ENCODE measurements around the gene TCF21. TPM values are rescaled to one million over a fixed set of nuclear protein-coding genes. Genes with fewer than 3 reads are reported as not detected.

TCF21 gene
- total RNA-seq, 1 experiment from 2014 or later, result not detected

- no TSS peak for BruUV-seq (replicated peaks)
- DNase-seq (ENCODE audit: low spot score), result no peak
- H3K27ac ChIP-seq (ENCODE audit: low read depth, low read length, poor library complexity, severe bottlenecking), result no peak overlapping the region
- H3K4me1 ChIP-seq (ENCODE audit: insufficient read depth, low read length, poor library complexity, severe bottlenecking), result peaks cover 4% of the 10 kb centered on the region
- intact Hi-C loops (cut with micrococcal nuclease; ENCODE audit: unreplicated experiment), result loop anchor here (5.0 to 10.0 kb wide), 2 partner anchors 81 to 964 kb away; no protein-coding TSS in a partner anchor
- no peak for TF ChIP-seq CTCF (conservative IDR thresholded peaks at IDR 0.05; ENCODE audit: low read depth, low read length)
- TF ChIP-seq EZH2 (IDR thresholded peaks at IDR 0.05; ENCODE audit: borderline replicate concordance, low read depth, low read length, poor library complexity, severe bottlenecking), result no peak
- H3K4me3 ChIP-seq (ENCODE audit: low read depth, low read length, poor library complexity, severe bottlenecking), result no peak overlapping the region
- H3K9me3 ChIP-seq (ENCODE audit: low read depth, low read length, poor library complexity, severe bottlenecking), result peaks cover 4% of the 10 kb centered on the region
- H3K36me3 ChIP-seq (ENCODE audit: insufficient read depth, low read length, poor library complexity, severe bottlenecking), result no peaks in the 10 kb centered on the region
- CTCF ChIA-PET, result no interaction called here
- POLR2A ChIA-PET (ENCODE audit: low non-redundant PET), result no interaction called here
- H3K27me3 ChIP-seq (replicated peaks; ENCODE audit: insufficient read depth, low read depth, low read length, poor library complexity), result peaks cover 28% of the 10 kb centered on the region
Observed at GRCh38 chr6:133918208-133918930, 29.5 kb downstream of the TCF21 start.

- BruUV-seq (replicated peaks), result no TSS peak
- H3K4me1 ChIP-seq (ENCODE audit: insufficient read depth, low read length, poor library complexity, severe bottlenecking), result peaks cover 4% of the 10 kb centered on the region
- no peak for TF ChIP-seq CTCF (conservative IDR thresholded peaks at IDR 0.05; ENCODE audit: low read depth, low read length)
- no peak for TF ChIP-seq EZH2 (IDR thresholded peaks at IDR 0.05; ENCODE audit: borderline replicate concordance, low read depth, low read length, poor library complexity, severe bottlenecking)
- intact Hi-C loops (cut with micrococcal nuclease; ENCODE audit: unreplicated experiment), result loop anchor here (5.0 to 10.0 kb wide), 2 partner anchors 82 to 965 kb away; no protein-coding TSS in a partner anchor
- H3K36me3 ChIP-seq (ENCODE audit: insufficient read depth, low read length, poor library complexity, severe bottlenecking), result no peaks in the 10 kb centered on the region
- POLR2A ChIA-PET (ENCODE audit: low non-redundant PET), result no interaction called here
- H3K9me3 ChIP-seq (ENCODE audit: low read depth, low read length, poor library complexity, severe bottlenecking), result no peaks in the 10 kb centered on the region
- CTCF ChIA-PET, result no interaction called here
- DNase-seq (ENCODE audit: low spot score), result no peak
- H3K4me3 ChIP-seq (ENCODE audit: low read depth, low read length, poor library complexity, severe bottlenecking), result no peak overlapping the region
- H3K27me3 ChIP-seq (replicated peaks; ENCODE audit: insufficient read depth, low read depth, low read length, poor library complexity), result peaks cover 18% of the 10 kb centered on the region
- no peak overlapping the region for H3K27ac ChIP-seq (ENCODE audit: low read depth, low read length, poor library complexity, severe bottlenecking)
Observed at GRCh38 chr6:133919362-133919761, 30.4 kb downstream of the TCF21 start.

DNA sequence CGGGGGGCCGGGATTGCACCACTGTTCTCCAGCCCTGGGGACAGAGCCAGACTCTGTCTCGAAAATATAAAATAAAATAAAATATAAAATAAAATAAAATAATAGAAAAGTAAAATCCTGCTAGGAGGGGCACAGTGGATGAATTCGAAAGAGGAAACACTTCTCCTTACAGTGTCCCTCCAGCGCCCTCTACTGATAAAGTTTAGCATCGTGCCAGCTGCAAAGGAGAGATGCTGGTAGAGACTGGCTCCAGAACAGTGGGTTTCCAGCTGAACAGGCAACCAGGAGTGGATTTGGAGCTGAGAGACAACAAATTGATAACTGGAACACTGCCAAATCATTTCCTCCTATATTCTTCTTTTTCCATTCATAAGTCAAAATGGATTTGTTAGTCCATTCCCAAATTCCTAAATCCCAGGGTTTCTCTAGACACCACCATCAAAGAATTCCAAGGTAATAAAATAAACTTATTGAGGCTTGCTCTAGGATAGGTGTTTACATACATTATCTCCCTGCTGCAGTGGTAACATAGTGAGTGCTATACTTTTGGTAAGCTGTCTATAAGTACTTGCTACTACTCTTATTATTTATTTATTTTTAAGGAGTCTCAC, 32.4 kb downstream of the TCF21 start:
- no TSS peak for BruUV-seq (replicated peaks)
- H3K9me3 ChIP-seq (ENCODE audit: low read depth, low read length, poor library complexity, severe bottlenecking), result no peaks in the 10 kb centered on the region
- ChIA-PET POLR2A (ENCODE audit: low non-redundant PET) (no interaction called here), CTCF (interaction anchor here (1.1 to 5.6 kb wide), 3 partner anchors 83 to 352 kb away, joined by 3 to 103 read pairs (median 14); no protein-coding TSS in a partner anchor)
- peaks cover 4% of the 10 kb centered on the region for H3K4me1 ChIP-seq (ENCODE audit: insufficient read depth, low read length, poor library complexity, severe bottlenecking)
- peak; percentile 83 for TF ChIP-seq CTCF (conservative IDR thresholded peaks at IDR 0.05; ENCODE audit: low read depth, low read length)
- TF ChIP-seq EZH2 (IDR thresholded peaks at IDR 0.05; ENCODE audit: borderline replicate concordance, low read depth, low read length, poor library complexity, severe bottlenecking), result no peak
- no peak overlapping the region for H3K4me3 ChIP-seq (ENCODE audit: low read depth, low read length, poor library complexity, severe bottlenecking)
- H3K36me3 ChIP-seq (ENCODE audit: insufficient read depth, low read length, poor library complexity, severe bottlenecking), result no peaks in the 10 kb centered on the region
- intact Hi-C loops (cut with micrococcal nuclease; ENCODE audit: unreplicated experiment), result loop anchor here (5.0 kb wide), 1 partner anchor 1021 kb away; no protein-coding TSS in a partner anchor
- DNase-seq (ENCODE audit: low spot score), result peak; percentile 85
- peaks cover 9% of the 10 kb centered on the region for H3K27me3 ChIP-seq (replicated peaks; ENCODE audit: insufficient read depth, low read depth, low read length, poor library complexity)
- H3K27ac ChIP-seq (ENCODE audit: low read depth, low read length, poor library complexity, severe bottlenecking), result no peak overlapping the region

Data from A673 (cell line).